ENCODE results near the gene NINL. TPM values are rescaled to one million over a fixed set of nuclear protein-coding genes. Genes with fewer than 3 reads are reported as not detected.
A peak's percentile ranks its signal among the peaks of the same experiment; 100 is the strongest.
"Not testable (repeated sequence)": the region's sequence is repeated elsewhere in the genome, so short reads cannot be mapped to it uniquely, and the experiment has no call there.

Gene NINL
- total RNA-seq, 1 donor from 2014 or later = 20.8 TPM

GRCh38 chr20:25592135-25592852 is 7.0 kb upstream of the NINL start:
- DNase-seq (ENCODE audit: low spot score) = no peak

GRCh38 chr20:25590778-25591177 is 5.4 kb upstream of the NINL start:
- DNase-seq (ENCODE audit: low spot score) = not testable (repeated sequence)

GRCh38 chr20:25588491-25588890 is 3.2 kb upstream of the NINL start:
- no peak for DNase-seq (ENCODE audit: low spot score)

GRCh38 chr20:25587536-25587935 is 2.2 kb upstream of the NINL start:
- DNase-seq (ENCODE audit: low spot score) = no peak

- no peak for DNase-seq (ENCODE audit: low spot score)
Observed at GRCh38 chr20:25586877-25587276, 1.5 kb upstream of the NINL start.

- not testable (repeated sequence) for DNase-seq (ENCODE audit: low spot score)
Observed at GRCh38 chr20:25583607-25584006, 1.7 kb downstream of the NINL start.

- no peak for DNase-seq (ENCODE audit: low spot score)
Observed at GRCh38 chr20:25580711-25581110, 4.6 kb downstream of the NINL start.

- DNase-seq (ENCODE audit: low spot score) = no peak
Observed at GRCh38 chr20:25579081-25579770, 6.1 kb downstream of the NINL start.

GRCh38 chr20:25576783-25577530 is 8.4 kb downstream of the NINL start:
- DNase-seq (ENCODE audit: low spot score) = no peak

GRCh38 chr20:25574411-25574810 is 10.9 kb downstream of the NINL start:
- DNase-seq (ENCODE audit: low spot score) = no peak

- DNase-seq (ENCODE audit: low spot score) = no peak
Observed at GRCh38 chr20:25573288-25574251, 11.8 kb downstream of the NINL start.

GRCh38 chr20:25571817-25572216 is 13.5 kb downstream of the NINL start:
- no peak for DNase-seq (ENCODE audit: low spot score)

GRCh38 chr20:25571240-25571639 is 14.1 kb downstream of the NINL start:
- DNase-seq (ENCODE audit: low spot score) = no peak

- no peak for DNase-seq (ENCODE audit: low spot score)
Observed at GRCh38 chr20:25570148-25570530, 15.2 kb downstream of the NINL start.

GRCh38 chr20:25567286-25567685 is 18.0 kb downstream of the NINL start:
- DNase-seq (ENCODE audit: low spot score) = no peak

- DNase-seq (ENCODE audit: low spot score) = no peak
Observed at GRCh38 chr20:25566821-25567220, 18.5 kb downstream of the NINL start.

- DNase-seq (ENCODE audit: low spot score) = no peak
Observed at GRCh38 chr20:25565578-25566157, 19.7 kb downstream of the NINL start.

GRCh38 chr20:25563876-25564275 is 21.5 kb downstream of the NINL start:
- DNase-seq (ENCODE audit: low spot score) = no peak

GRCh38 chr20:25563362-25563761 is 22.0 kb downstream of the NINL start:
- no peak for DNase-seq (ENCODE audit: low spot score)

GRCh38 chr20:25561771-25562170 is 23.6 kb downstream of the NINL start:
- DNase-seq (ENCODE audit: low spot score) = not testable (repeated sequence)

GRCh38 chr20:25553819-25554296 is 31.5 kb downstream of the NINL start:
- peak; percentile 29 for DNase-seq (ENCODE audit: low spot score)
